Measurements from ENCODE around the gene CELF3.
"Not testable (repeated sequence)": the region's sequence is repeated elsewhere in the genome, so short reads cannot be mapped to it uniquely, and the experiment has no call there.

The CELF3 gene

GRCh38 chr1:151693057-151693651, 23.4 kb downstream of the CELF3 start:
- DNase-seq: peak in 1 of 2 experiments; percentile 15

DNA sequence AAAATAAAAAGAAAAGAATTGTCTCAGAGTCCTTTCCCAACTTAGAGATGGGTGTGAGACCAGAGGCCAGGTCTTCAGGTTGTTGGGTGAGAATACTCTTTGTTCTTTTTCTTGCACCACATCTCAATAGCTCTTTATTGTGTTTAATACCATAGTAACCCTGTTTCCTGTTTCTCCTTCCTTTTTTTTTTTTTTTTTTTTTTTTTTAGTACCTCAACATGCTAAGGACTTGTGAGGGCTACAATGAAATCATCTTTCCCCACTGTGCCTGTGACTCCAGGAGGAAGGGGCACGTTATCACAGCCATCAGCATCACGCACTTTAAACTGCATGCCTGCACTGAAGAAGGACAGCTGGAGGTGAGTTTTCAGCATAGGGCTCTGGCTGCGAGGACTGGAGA, 24.4 kb downstream of the CELF3 start:
- no peak for DNase-seq

DNA sequence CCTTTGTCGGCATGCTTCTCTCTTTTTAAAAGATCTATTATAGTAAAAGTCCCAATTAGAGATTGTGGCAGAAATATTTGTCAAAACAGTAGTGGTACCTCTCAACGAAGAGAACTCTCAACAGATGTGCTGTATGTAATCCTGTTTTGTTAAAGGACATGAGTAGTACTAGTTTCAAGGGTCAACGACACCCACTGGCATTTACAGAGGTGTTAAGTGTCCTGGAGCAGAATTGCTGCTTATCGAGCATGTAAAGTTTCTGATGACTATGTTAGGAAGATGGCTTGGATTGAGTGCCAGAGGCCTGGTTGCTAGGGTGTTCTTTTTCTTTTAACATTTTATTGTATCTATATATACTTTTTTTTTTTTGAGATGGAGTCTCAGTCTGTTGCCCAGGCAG, 27.1 kb downstream of the CELF3 start:
- no peak for DNase-seq

GRCh38 chr1:151686561-151686960, 30.0 kb downstream of the CELF3 start:
- DNase-seq: no peak

DNA sequence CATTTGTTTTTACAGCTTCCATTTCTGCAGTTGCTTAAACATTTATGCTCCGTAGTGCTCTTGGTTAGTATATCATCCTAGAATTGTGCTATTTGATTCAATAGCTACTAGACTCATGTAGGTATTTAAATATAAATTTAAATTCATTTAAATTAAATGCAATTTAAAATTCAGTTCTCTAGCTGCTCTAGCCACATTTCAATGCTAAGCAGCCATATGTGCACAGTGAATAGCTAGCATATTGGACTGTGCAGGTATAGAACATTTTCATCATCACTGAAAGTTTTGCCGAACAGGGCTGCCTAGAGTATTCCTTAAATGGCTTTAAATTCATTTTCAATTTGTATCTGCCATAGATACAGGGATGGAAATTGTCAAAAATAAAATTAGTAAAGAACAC, 32.5 kb downstream of the CELF3 start:
- DNase-seq: no peak

DNA sequence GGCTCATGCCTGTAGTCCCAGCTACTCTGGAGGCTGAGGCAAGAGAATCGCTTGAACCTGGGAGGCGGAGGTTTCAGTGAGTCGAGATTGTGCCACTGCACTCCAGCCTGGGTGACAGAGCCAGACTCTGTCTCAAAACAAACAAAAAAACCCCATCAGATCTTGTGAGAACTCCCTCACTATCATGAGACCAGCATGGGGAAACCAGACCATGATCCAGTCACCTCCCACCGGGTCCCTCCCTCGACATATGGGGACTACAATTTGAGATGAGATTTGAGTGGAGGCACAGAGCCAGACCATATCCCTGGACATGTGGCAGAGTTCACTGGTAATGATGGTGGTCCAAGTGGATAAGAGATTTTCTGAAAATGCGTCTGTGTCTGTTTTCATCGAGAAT, 33.7 kb downstream of the CELF3 start:
- DNase-seq: not testable (repeated sequence)

DNA sequence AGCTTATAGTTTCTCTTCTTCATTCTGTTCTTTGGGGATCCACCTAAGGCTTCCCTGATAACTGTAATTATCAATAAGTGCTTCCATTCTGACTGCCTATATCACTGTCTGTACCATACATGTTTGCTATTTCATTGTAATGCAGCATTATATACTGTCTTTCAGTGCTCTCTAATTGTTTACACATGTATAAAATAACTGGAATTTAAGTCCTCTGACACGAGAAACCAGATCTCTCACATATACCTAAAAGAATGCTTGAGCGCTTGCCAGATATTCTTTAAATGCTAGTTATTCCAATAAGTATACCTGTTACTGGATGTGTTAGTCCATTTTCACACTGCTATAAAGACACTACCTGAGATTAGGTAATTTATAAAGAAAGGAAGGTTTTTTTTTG, 34.7 kb downstream of the CELF3 start:
- DNase-seq: no peak

DNA sequence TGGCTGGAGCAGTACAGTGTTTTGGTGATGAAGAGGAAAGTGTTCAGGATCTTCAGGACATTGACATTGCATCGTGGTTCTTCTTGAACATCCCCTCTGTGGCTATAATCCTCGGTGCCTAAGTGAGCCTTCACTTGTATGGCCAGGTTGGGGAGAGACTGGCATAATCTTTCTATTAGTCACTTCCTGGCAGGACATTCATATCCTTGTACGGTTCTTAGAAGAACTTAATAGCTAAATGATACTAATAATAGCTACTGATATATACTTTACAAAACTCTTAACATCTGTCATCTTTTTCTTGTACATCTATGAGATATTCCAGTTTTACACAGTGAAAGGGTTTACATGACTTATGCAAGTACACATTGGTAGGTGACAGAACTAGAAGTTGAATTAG, 35.8 kb downstream of the CELF3 start:
- peak in 1 of 2 experiments; percentile 58 for DNase-seq

- DNase-seq: peak in 1 of 2 experiments; percentile 15
Observed at GRCh38 chr1:151680391-151680790, 36.2 kb downstream of the CELF3 start.

GRCh38 chr1:151673407-151673806, 43.2 kb downstream of the CELF3 start:
- no peak for DNase-seq

GRCh38 chr1:151670036-151670675, 46.4 kb downstream of the CELF3 start:
- not testable (repeated sequence) for DNase-seq

GRCh38 chr1:151668090-151668489, 48.5 kb downstream of the CELF3 start:
- no peak for DNase-seq

GRCh38 chr1:151661751-151662150, 54.9 kb downstream of the CELF3 start:
- DNase-seq: no peak

- DNase-seq: no peak
Observed at GRCh38 chr1:151655371-151655770, 61.2 kb downstream of the CELF3 start.

- no peak for DNase-seq
Observed at GRCh38 chr1:151653397-151653796, 63.2 kb downstream of the CELF3 start.

Measured in SW 1271 (cell line).